ENCODE results near the gene SCAPER.
"Not testable (repeated sequence)": the region's sequence is repeated elsewhere in the genome, so short reads cannot be mapped to it uniquely, and the experiment has no call there.

SCAPER gene

GRCh38 chr15:76887280-76888141, 17.6 kb downstream of the SCAPER start:
- not testable (repeated sequence) for ATAC-seq, H3K27ac Mint-ChIP-seq, H3K9me3 Mint-ChIP-seq, H3K4me3 Mint-ChIP-seq, H3K27me3 Mint-ChIP-seq
- Mint-ChIP-seq H3K4me1 (peaks cover 36% of the 10 kb centered on the region), H3K36me3 (peaks cover 63% of the 10 kb centered on the region)

- no peak overlapping the region for H3K27ac Mint-ChIP-seq
- peaks cover 54% of the 10 kb centered on the region for H3K36me3 Mint-ChIP-seq
- peaks cover 33% of the 10 kb centered on the region for H3K4me1 Mint-ChIP-seq
- no peak overlapping the region for H3K4me3 Mint-ChIP-seq
- H3K9me3 Mint-ChIP-seq = no peaks in the 10 kb centered on the region
- H3K27me3 Mint-ChIP-seq = no peaks in the 10 kb centered on the region
- no peak for ATAC-seq
Observed at GRCh38 chr15:76885212-76885611, 19.9 kb downstream of the SCAPER start.

GRCh38 chr15:76875911-76876310, 29.2 kb downstream of the SCAPER start:
- Mint-ChIP-seq H3K27me3 (no peaks in the 10 kb centered on the region), H3K4me1 (peaks cover 21% of the 10 kb centered on the region), H3K4me3 (no peak overlapping the region), H3K36me3 (peaks cover 31% of the 10 kb centered on the region), H3K27ac (no peak overlapping the region), H3K9me3 (peaks cover 4% of the 10 kb centered on the region)
- ATAC-seq = no peak

- Mint-ChIP-seq H3K4me1 (peaks cover 30% of the 10 kb centered on the region), H3K36me3 (peaks cover 39% of the 10 kb centered on the region)
- H3K27me3 Mint-ChIP-seq, H3K9me3 Mint-ChIP-seq, ATAC-seq, H3K27ac Mint-ChIP-seq, H3K4me3 Mint-ChIP-seq: not testable (repeated sequence)
Observed at GRCh38 chr15:76873066-76873465, 32.1 kb downstream of the SCAPER start.

- peak overlapping the region; percentile 18 for H3K27ac Mint-ChIP-seq
- no peaks in the 10 kb centered on the region for H3K27me3 Mint-ChIP-seq
- peaks cover 39% of the 10 kb centered on the region for H3K36me3 Mint-ChIP-seq
- peaks cover 4% of the 10 kb centered on the region for H3K9me3 Mint-ChIP-seq
- peaks cover 39% of the 10 kb centered on the region for H3K4me1 Mint-ChIP-seq
- ATAC-seq = no peak
- H3K4me3 Mint-ChIP-seq = no peak overlapping the region
Observed at GRCh38 chr15:76871930-76872329, 33.2 kb downstream of the SCAPER start.

- peaks cover 4% of the 10 kb centered on the region for H3K9me3 Mint-ChIP-seq
- H3K27ac Mint-ChIP-seq = no peak overlapping the region
- H3K4me1 Mint-ChIP-seq = peaks cover 61% of the 10 kb centered on the region
- ATAC-seq = no peak
- no peaks in the 10 kb centered on the region for H3K27me3 Mint-ChIP-seq
- peaks cover 26% of the 10 kb centered on the region for H3K36me3 Mint-ChIP-seq
- no peak overlapping the region for H3K4me3 Mint-ChIP-seq
Observed at GRCh38 chr15:76868740-76869139, 36.4 kb downstream of the SCAPER start.

GRCh38 chr15:76866716-76867321, 38.3 kb downstream of the SCAPER start:
- peaks cover under 1% of the 10 kb centered on the region for H3K9me3 Mint-ChIP-seq
- H3K36me3 Mint-ChIP-seq = peaks cover 19% of the 10 kb centered on the region
- no peak overlapping the region for H3K27ac Mint-ChIP-seq
- no peak overlapping the region for H3K4me3 Mint-ChIP-seq
- ATAC-seq = no peak
- peaks cover 55% of the 10 kb centered on the region for H3K4me1 Mint-ChIP-seq
- no peaks in the 10 kb centered on the region for H3K27me3 Mint-ChIP-seq

- Mint-ChIP-seq H3K27me3 (no peaks in the 10 kb centered on the region), H3K9me3 (no peaks in the 10 kb centered on the region), H3K4me1 (peaks cover 55% of the 10 kb centered on the region), H3K27ac (no peak overlapping the region), H3K36me3 (peaks cover 21% of the 10 kb centered on the region), H3K4me3 (no peak overlapping the region)
- ATAC-seq = no peak
Observed at GRCh38 chr15:76866008-76866407, 39.1 kb downstream of the SCAPER start.

- Mint-ChIP-seq H3K9me3 (no peaks in the 10 kb centered on the region), H3K36me3 (peaks cover 19% of the 10 kb centered on the region), H3K4me3 (no peak overlapping the region), H3K27me3 (no peaks in the 10 kb centered on the region), H3K27ac (no peak overlapping the region), H3K4me1 (peaks cover 52% of the 10 kb centered on the region)
- ATAC-seq = no peak
Observed at GRCh38 chr15:76865548-76865991, 39.6 kb downstream of the SCAPER start.

GRCh38 chr15:76864586-76864985, 40.6 kb downstream of the SCAPER start:
- H3K9me3 Mint-ChIP-seq = no peaks in the 10 kb centered on the region
- no peak overlapping the region for H3K4me3 Mint-ChIP-seq
- H3K27ac Mint-ChIP-seq = no peak overlapping the region
- H3K4me1 Mint-ChIP-seq = peaks cover 48% of the 10 kb centered on the region
- H3K27me3 Mint-ChIP-seq = no peaks in the 10 kb centered on the region
- no peak for ATAC-seq
- H3K36me3 Mint-ChIP-seq = peaks cover 15% of the 10 kb centered on the region

- ATAC-seq = no peak
- H3K9me3 Mint-ChIP-seq = no peaks in the 10 kb centered on the region
- no peaks in the 10 kb centered on the region for H3K27me3 Mint-ChIP-seq
- peaks cover 46% of the 10 kb centered on the region for H3K4me1 Mint-ChIP-seq
- H3K36me3 Mint-ChIP-seq = peaks cover 11% of the 10 kb centered on the region
- H3K27ac Mint-ChIP-seq = no peak overlapping the region
- H3K4me3 Mint-ChIP-seq = no peak overlapping the region
Observed at GRCh38 chr15:76863693-76864092, 41.4 kb downstream of the SCAPER start.

GRCh38 chr15:76863123-76863522, 42.0 kb downstream of the SCAPER start:
- ATAC-seq = no peak
- no peaks in the 10 kb centered on the region for H3K9me3 Mint-ChIP-seq
- no peak overlapping the region for H3K27ac Mint-ChIP-seq
- H3K4me3 Mint-ChIP-seq = no peak overlapping the region
- H3K4me1 Mint-ChIP-seq = peaks cover 40% of the 10 kb centered on the region
- peaks cover 14% of the 10 kb centered on the region for H3K36me3 Mint-ChIP-seq
- H3K27me3 Mint-ChIP-seq = no peaks in the 10 kb centered on the region

GRCh38 chr15:76861815-76862397, 43.2 kb downstream of the SCAPER start:
- H3K9me3 Mint-ChIP-seq = no peaks in the 10 kb centered on the region
- H3K27me3 Mint-ChIP-seq = no peaks in the 10 kb centered on the region
- H3K4me1 Mint-ChIP-seq = peaks cover 30% of the 10 kb centered on the region
- H3K27ac Mint-ChIP-seq = no peak overlapping the region
- no peak for ATAC-seq
- no peak overlapping the region for H3K4me3 Mint-ChIP-seq
- H3K36me3 Mint-ChIP-seq = peaks cover 14% of the 10 kb centered on the region

GRCh38 chr15:76860201-76860600, 44.9 kb downstream of the SCAPER start:
- Mint-ChIP-seq H3K27ac (no peak overlapping the region), H3K4me1 (peaks cover 19% of the 10 kb centered on the region), H3K9me3 (peaks cover 2% of the 10 kb centered on the region), H3K27me3 (no peaks in the 10 kb centered on the region), H3K4me3 (no peak overlapping the region), H3K36me3 (peaks cover 26% of the 10 kb centered on the region)
- ATAC-seq = no peak

GRCh38 chr15:76850367-76850766, 54.8 kb downstream of the SCAPER start:
- Mint-ChIP-seq H3K4me1 (peaks cover 27% of the 10 kb centered on the region), H3K9me3 (peaks cover 22% of the 10 kb centered on the region), H3K36me3 (peaks cover 85% of the 10 kb centered on the region)
- H3K27me3 Mint-ChIP-seq, ATAC-seq, H3K4me3 Mint-ChIP-seq, H3K27ac Mint-ChIP-seq: not testable (repeated sequence)

Data from stimulated activated memory B cell treated with anti-CD40 and anti-IgM and Interleukin-4, amounts not matched to agents 10 μg/mL and 1 μg/mL and 100 μg/mL, for 72 hours (primary cell).